SH-SY5Y (cell line): Measurements from ENCODE around the gene IL4R.

Experiments used
- GATA2 ChIP-seq: IDR thresholded peaks from 2 replicates; pipeline ENCODE4 v1.6.1; 2011; ENCODE audit warnings: mild to moderate bottlenecking, low read depth, low read length
- GATA3 ChIP-seq: IDR thresholded peaks from 2 replicates; pipeline ENCODE4 v1.6.1; 2011; ENCODE audit warnings: low read depth, mild to moderate bottlenecking, low read length, moderate library complexity

The IL4R gene

GRCh38 chr16:27316038-27316680 lies 2.4 kb downstream of the IL4R start:
- TF ChIP-seq GATA3, result no peak
- TF ChIP-seq GATA2, result no peak

- TF ChIP-seq GATA2, result no peak
- no peak for TF ChIP-seq GATA3
Observed at GRCh38 chr16:27317320-27317719, 3.5 kb downstream of the IL4R start.

DNA sequence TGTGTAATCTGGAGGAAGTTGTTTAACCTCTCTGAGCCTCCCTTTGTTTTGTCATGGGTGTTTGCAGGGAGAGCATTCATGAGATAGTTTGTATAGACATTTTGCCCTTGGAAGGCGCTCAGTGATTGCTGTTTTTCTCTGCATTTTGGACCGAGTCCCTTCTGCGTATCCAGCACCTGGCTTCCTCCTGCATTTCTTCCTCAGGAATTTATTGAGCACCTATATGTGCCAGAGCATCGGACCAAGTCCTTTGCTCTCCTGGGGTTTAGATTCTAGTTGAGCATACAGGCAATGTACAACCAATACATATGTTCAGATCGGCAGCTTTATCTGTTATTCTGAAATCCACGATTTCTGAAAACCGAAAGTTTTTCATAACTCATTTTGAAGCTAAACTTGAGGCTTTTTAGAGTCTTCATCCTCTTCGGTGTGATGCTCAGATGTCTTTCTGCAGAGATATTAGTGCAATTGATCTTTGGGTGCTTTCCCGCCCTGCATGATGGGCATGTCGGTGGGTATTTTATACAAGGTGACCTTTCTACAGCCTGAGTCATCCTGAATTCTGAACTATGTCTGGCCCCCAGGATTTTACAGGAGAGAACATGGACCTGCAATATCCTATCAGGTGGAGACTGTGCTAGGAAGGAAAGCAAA lies 4.1 kb downstream of the IL4R start:
- no peak for TF ChIP-seq GATA3
- TF ChIP-seq GATA2, result no peak

- TF ChIP-seq GATA3 (no peak), GATA2 (no peak)
Observed at GRCh38 chr16:27318392-27319256, 4.8 kb downstream of the IL4R start.

DNA sequence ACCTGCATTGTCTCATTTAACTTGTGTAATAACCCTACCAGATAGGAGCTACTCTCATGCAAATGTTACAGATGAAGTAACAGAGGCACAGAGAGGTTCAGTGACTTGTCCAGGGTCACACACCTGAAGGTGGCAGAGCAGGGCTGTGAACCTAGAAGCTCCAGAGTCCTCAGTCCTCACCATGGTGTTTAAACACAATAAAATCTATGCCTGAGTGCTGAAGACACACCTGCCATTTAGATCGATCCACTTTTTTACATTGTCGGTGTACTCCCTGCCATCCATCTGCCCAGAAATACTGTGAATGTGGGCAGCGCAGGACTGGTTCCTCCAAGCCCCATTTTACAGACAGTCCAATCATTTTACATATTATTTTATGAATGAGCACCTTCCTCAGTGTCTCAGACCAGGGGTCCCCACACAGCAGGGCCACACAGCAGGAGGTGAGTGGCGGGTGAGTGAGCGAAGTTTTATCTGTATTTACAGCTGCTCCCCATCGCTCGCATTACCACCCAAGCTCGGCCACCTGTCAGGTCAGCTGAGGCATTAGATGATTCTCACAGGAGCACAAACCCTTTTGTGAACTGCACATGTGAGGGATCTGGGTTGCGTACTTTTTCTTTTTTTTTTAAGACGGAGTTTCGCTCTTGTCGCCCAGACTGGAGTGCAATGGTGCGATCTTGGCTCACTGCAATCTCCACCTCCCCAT lies 5.6 kb downstream of the IL4R start:
- TF ChIP-seq GATA2, result no peak
- TF ChIP-seq GATA3, result no peak

GRCh38 chr16:27320261-27321012 lies 6.7 kb downstream of the IL4R start:
- TF ChIP-seq GATA2, result no peak
- no peak for TF ChIP-seq GATA3

DNA sequence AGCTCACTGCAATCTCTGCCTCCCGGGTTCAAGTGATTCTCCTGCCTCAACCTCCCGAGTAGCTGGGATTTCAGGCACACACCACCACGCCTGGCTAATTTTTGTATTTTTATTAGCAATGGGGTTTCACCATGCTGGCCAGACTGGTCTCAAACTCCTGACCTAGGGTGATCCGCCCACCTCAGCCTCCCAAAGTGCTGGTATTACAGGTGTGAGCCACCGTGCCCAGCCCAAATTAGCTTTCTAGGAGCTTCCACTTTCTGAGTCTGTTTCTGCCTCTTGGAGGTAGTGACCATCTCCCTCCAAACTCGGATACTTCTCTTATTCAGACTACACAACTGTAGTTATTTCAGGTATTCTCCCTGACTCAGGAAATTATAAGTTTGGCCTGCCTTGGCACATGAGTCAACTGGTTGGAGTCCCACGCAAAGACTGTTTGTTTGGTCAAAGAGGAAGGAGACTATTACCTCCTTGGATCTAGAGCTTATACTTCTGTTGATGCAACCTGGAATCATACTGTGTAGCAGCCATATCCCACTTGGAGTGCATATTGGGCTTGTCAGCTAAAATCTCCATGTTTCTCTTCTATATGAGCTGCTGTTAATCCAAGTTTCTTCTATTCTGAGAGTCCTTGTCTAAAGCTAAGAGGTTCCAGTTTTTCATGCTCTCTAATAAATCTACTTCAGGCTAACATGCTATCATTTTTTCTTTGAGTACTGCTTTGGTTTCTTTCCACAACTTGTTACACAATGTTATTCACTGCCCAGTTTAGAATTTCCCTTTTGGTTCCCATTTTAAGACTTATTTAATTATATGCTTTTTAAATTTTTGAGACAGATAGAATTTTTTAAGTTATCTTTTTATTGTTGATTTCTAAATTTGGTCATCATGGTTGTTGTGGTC lies 7.5 kb downstream of the IL4R start:
- TF ChIP-seq GATA2 (no peak), GATA3 (no peak)

GRCh38 chr16:27322858-27323780 lies 9.3 kb downstream of the IL4R start:
- no peak for TF ChIP-seq GATA3

DNA sequence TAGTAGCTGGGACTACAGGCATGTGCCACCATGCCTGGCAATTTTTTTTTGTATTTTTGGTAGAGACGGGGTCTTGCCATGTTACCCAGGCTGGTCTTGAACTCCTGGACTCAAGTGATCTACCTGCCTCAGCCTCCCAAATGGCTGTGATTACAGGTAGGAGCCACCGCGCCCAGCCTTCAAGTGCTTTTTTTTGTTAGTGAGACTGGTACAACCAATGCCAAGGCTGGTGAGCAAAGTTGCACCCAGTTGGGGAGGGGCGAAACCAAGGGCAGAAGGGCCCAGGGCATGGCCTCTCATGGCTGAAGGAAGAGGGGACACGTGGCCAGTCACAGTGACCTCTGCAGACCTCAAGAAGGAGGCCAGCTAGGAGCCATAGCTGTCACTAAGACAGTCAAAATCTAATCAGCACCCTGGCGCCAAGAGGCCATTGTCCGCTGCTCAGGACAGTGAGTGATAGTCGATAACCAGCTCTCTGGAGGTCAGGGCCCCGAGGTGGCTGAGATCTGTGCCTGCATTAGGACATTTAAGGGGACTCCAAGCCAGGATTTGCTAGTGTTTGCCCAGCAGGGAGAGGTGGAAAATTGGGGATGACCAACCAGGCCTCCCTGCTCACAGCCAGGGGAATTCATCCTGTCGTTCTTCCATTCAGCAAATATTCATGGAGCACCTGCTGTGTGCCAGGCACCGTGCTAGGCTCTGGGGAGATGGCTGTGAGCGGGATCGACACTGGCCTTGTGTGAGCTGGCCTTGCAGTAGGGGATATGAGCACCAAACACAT lies 10.2 kb downstream of the IL4R start:
- no peak for TF ChIP-seq GATA2
- TF ChIP-seq GATA3, result no peak

DNA sequence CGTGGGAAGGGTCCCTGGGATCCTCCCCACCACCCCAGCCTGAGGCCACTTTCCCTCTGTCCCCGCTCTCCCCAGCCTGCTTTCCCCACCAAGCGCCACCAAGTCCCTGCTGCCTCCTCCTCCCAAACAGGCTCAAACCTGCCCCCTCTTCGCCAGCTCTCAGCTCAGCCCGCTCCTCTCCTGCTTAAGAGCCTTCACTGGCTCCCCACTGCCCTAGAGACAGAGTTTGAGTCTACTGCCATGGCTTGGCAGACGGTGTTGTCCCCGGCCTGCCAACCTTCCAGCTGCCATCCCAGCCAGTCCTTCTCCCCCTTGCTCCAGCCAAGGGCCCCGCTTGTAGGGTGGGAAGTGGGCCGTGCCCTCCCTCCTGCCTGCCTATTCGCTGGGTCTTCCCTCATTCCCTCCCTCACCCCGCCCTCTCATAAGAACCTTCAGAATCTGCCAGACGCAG lies 11.1 kb downstream of the IL4R start:
- no peak for TF ChIP-seq GATA2
- TF ChIP-seq GATA3, result no peak

GRCh38 chr16:27325736-27326135 lies 12.0 kb downstream of the IL4R start:
- no peak for TF ChIP-seq GATA2
- no peak for TF ChIP-seq GATA3

GRCh38 chr16:27326251-27326650 lies 12.5 kb downstream of the IL4R start:
- TF ChIP-seq GATA3 (no peak), GATA2 (no peak)
